Body of pancreas (tissue), 4 donors: Measurements from ENCODE around the gene UGT1A3.

Experiments used
- CTCF ChIP-seq, 7 experiments: fragments of 450-650 bp in 4 of 7; fragments of 200-600 bp in 3 of 7; sonication (generic) in 3 of 7; IDR thresholded peaks; one replicate each; pipeline ENCODE4 v1.5.1; 2016 to 2019; ENCODE audit warnings: antibody characterized with exemption in 7 of 7
- POLR2A ChIP-seq, 3 donors: fragments of 450-650 bp; IDR thresholded peaks; one replicate each; pipeline ENCODE4 v1.6.1; 2016; ENCODE audit warnings: antibody characterized with exemption in 3 of 3, mild to moderate bottlenecking in 2 of 3

- TF ChIP-seq CTCF (IDR thresholded peaks at IDR 0.05) (no peak), POLR2A (IDR thresholded peaks at IDR 0.05) (no peak)
Measured at GRCh38 chr2:233706720-233707119, 22.1 kb upstream of the UGT1A3 start.
